HG03342 (cell line): ENCODE results near the gene BCAR3.

Source experiments
- ATAC-seq: cut with Tn5 transposase; IDR thresholded peaks from one replicate; pipeline ENCODE4 v1.9.1; 2021; ENCODE audit warnings: mild to moderate bottlenecking, moderate library complexity; ENCODE audit not compliant: unreplicated experiment

BCAR3 gene

DNA sequence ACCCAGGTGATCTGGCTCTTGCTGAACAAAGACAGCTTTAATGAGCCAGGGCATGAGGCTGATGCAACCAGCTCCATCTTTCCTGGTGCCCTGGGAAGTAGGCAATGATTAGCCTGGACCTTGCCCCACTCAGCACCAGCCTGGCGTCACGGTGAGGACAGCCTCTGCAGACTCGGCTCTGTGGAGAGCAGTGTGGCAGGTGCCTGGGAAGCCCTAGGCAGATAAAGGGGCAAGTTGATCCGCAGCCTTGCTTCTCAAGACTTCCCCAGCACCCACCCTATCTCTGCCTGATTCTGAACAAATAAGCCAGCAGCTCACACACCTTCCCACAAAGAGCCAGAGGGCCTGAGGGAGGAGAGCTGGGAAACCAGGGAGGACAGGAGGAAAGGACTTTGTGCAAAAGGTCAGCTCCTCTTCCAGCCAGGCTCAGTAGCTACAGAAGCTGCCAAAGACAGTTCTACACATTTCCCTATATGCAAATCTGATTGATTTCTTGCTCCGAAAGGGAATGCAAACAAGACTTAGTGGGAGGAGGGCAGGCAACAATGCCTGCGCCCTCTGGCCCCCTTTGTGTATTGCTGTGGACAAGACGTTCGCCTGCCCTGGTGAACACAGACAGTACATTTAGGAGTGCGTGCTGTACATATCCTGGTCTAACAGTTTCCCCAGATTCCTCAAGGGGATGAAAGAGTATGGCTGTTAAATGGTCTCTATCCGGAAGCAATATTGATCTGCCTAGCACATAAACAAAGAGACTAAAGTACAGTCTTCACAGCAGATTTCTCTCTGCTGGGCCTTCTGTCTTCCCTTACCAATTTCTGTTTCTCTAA is 63.8 kb downstream of the BCAR3 start:
- ATAC-seq = no peak

DNA sequence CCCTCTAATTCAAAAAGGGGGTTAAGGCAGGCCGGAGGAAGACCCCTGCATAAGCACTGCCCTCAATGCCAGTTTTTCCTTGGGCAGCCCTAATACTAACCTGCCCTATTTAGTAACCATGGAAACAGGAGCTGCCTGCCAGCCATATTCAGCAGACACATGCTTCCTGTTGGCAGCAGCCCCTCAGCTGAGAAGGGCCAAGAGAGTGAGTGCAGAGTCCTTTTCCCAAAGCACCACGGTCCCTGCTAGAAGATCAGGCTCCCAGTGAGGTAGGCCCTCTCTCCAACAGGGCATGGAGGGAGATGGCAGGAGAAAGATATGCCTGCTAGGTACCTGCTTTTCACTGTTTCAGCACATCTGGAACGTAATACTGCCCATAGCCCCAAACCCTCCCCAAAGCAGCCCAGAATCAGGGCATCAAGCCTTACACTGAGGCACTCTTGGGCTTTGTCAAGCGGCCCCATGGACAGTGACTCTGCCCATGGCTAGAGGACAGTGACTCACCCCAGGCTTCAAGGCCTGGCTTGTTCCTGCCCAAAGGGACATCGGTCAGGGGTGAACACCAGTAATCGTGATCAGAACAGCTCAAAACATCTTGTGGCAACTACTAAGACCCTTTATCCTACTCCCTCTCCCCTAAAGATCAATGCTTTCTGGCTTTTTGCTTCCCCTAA is 64.5 kb downstream of the BCAR3 start:
- ATAC-seq = no peak

DNA sequence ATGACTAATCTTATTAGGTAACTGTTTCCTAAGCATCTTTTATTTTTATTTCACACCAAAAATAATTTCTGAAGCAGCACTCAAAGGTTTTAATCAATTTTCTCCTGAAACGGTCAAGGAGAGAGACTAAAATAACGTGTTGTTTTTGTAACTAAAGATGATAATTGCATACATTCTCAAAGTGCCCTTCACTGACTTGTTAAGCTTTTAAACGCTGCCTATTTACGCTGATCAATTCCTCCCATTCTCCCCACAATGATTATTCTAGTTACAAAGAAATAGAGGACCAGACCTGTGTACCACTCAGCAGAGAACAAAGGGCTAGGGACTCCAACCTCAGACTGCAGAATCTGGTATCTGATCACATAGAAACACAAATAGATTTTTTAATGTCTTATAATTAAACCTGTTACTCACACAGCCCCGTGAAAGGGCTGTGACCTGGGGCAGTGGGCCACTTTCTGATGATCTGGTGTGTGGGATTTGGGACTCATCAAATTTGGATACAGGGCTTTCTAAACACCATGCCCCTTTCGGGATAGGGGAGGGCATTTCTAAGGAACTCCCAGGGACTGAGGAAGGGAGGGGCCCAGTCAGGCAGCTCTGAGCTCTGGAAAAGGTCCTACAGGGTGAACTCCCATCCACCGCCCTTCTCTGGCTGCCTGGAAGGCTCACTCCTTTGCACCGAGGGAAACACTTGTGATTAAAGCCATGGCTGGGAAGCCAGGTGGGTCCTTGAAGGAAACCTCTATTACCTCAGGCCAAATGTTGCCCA is 65.2 kb downstream of the BCAR3 start:
- ATAC-seq = no peak

DNA sequence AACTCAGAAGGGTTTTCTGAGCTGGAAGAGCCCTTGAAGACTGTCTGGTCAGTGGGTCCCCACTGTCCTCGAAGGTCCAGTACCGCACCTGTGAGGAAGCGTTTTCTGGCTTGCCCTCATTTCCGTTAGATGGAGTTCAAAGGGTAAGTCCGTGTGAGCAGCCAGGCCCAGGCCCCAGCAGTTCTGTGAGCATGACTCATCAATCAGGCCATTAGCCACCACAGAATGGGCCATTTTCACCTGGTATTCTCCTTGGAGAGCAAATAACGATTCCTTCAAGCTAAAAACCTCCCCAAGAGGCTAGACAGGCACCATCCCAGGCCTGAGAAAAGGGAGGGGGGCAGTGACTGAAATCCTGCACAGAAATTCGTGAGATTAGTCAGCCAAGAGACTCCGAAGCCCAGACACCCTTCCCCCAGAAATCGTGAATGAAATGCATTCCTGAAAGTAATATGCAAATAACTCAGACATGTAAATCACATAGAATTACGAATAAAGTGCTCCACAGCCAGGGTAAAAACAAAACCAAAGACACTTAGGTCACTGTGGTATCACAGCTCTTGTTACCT is 66.0 kb downstream of the BCAR3 start:
- ATAC-seq = peak; percentile 69

DNA sequence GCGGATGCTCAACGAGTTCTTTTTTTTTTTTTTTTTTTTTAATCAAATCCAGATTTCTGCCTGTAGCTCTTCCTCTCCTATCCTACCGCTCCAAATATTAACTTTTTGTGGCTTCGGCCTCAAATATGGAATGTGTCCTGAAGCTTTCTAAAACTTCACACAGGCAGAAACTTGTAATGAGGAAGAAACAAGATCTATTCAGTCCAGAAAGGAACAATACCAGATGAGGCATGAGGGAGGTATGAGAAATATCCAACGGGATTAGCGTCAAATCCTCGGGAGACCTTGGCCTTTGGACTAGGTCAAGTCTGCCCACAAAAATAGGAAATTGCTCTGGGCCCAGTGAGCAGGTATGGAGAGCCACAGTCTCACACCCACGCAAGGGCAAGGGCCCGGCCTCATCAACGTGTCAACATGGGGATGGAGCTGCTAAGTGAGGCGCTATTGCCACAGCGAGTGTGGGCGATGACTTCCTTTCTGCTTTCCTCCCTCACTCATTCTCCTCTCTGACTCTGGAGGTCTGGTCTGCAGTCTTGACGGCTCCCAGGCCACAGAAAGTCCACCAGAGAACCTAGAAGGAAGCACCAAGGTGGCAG is 66.6 kb downstream of the BCAR3 start:
- peak; percentile 38 for ATAC-seq

DNA sequence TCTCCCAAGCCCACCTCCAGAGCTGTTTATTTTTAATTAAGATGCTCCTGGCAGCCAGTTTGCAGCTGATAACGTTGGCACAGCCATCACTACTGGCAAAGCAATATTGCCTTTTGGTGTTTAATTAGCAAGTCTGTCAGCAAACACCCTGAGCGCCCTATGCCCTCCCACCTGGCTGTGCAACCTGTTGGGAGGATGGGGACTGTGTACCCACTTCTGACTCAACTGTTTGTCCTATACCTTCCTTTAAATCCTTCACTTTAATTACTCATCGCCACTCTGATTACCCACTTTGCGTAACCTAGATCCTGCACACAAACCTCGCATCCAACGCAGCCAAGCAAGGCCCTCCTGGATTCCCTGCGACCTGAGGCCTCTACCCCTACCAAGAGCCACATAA is 67.1 kb downstream of the BCAR3 start:
- ATAC-seq = no peak

DNA sequence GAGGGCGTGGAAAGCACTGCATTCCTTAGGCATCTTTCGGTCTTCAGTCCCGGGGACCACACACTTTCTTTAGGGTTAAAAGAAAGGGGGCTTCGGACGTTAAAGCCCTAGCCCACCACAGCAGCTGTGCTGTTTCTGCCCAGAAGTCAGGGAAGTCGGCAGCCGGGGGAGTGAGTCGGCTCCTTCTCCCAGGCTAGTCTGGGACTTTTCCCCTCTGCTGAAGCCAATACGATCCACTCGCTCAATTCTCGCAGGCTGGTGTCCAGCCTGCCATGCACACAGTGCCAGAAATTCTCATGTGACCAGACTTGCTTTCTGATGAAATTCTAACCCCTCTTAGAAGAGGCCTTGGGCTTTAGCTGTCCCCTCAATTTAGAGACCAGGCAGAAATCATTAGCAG is 67.7 kb downstream of the BCAR3 start:
- ATAC-seq = no peak

DNA sequence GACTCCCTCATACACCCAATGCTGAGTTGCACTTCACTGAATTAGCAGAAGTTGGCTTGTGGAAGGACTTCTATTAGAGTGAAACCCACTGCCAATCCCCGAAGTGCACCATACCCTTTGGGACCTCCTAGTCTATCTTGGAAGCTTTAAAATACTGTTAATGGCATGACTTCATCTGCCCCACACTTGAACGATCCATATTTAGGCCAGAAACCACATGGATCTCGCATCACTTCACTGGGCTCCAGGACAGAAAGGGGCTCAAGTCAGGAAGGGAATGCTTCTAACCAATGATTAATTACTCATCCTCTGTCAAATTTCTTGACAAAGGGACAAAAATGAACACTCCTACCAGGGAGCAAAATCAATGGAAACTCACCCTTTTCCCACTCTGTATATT is 69.1 kb downstream of the BCAR3 start:
- no peak for ATAC-seq

DNA sequence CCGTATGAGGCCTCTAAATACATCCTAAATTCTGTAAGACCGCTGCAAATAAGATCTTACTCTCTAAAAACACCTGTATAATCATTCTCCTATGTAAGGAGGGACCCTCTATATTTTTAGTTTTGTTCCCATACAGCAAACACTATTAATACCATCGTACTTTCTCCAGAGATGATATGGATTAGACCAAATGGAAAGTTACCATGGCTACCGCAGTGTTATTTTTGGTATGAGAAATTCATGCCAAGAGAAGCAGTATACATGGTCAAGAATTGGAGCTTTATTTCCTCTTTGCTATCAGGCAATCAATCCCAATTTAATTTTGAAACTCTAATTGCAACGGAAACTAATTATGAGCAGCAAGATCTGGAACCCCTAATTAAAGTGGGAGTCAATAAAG is 70.0 kb downstream of the BCAR3 start:
- ATAC-seq = no peak

DNA sequence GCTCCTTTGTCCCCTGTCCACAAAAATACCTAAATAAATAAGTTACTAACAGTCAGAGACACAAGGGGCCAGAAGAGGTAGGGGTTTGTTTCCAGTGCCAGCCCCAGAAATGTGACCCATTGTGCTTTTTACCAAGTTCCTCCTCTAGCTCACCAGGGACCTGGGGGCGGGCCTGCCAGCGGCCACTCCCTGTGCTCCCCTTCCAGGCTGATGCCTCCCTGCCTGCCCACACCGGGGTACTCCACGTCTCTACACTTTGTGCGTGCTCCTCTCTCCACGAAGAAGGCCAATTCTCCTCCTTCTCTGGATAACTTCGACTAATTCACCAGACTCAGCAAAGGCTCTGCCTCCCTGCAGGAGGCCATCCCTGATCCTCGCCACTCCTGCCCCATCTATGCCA is 72.1 kb downstream of the BCAR3 start:
- no peak for ATAC-seq

DNA sequence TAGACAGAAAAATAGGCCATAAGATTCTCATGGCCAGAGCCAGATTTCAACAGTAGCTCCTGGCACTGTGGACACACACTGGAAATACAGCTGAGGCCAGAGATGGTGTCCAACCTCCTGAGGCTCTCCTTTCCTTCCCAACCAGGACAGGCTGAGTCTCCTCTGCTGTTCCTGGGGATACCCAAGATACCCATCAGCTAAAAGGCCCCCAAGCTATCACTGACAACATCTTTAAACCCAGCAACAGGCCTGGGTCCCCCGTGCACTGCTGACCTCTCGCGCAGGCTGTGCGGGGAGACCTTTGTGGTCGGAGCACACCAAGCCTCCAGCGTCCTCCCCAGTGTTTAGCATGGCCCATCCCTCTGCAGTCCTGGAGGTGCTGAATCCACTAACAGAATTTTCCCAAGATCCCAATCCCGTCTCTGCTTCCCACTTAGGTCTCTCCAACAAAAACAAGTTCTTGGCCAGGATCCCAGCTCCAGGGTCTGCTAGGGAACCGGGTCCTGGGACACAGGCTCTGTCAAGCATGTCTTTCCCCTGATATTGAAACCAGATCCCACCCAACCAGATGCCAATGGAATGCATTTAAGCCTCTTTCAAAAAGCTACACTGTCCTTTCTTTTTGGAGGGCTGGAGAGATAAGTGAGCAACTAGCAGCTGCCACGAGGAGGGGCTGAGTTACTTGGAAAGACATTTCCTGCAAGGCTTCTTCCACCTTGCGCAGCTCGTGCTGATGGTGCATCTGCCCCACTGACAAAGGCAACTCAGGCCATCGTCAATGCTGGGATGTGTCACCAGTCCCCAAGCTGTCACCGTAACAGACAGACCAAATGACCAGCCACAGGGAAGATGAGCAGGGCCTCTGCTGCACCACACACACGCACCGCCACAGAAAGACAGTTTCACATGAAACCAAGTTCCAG is 73.2 kb downstream of the BCAR3 start:
- peak; percentile 14 for ATAC-seq

DNA sequence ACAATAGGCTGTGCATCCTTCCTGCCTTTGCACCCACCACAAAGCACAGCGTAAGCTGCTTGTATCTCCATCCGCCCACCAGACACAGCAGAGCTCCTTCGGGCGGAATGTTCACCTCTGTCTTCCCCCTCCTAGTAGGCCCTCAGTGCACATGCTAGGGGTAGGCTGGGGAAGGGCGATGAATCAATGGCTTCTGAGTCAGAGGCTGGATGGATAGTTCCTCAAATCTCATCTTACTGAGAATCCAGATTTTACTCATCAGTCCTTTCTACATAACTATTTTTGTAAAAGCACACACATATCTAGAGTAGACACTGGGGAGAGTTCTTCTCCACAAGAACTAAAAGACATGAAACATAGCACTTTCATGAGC is 73.8 kb downstream of the BCAR3 start:
- ATAC-seq = peak; percentile 93

DNA sequence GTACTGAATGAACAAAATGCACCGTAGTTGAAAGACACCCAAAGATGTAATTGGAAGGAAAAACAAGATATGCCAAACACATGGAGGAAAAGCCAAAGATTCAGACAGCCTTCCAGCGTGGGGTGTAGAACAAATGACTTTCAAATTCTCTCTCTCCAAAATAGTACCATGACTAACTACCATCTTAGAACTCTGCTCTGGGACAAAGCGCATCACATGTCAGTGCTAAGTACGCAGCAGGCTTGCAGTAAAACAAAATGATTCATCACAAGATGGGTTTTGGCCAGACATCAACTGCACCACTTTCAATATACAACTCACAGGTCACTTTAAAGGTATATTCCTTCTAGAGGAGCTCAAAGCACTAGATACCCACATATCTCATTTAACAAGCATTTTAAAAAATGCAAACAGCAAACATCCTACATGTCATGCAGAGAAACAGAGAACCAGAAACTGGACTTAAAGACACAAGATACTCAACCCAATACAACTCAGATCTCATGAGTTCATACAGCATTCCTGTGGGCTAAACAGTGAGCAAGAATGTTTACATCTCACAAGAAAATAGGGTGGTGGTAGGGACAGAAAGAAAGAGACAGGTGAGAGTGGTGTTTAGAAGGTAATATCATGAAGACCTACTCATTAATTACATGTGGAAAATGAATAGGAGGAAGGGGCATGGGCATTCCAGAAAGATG is 75.7 kb downstream of the BCAR3 start:
- ATAC-seq = no peak

DNA sequence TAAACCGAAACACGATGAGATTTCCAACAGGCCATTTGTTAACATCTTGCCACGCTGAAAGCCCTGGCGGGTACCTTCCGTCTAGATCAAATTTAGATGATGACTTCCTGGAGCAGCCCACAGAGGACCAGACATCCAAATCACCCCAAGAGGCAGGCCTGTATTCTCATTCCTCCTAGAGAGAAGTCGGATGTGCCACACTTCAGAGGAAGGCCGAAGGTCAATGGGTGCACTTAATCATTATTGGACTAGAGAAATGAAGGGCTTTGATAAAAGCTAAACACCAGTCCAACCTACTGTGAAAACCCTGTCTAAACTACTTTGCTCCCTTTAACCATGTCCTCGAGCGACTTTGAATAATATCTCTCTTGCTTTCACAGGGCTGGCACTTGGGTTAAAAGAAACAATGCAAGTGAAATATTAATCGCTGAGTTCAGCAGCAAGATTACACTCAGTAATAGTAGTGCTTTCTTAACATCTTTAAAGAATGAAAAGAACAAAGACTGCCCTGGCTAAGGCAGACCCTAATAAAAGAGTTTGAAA is 76.5 kb downstream of the BCAR3 start:
- no peak for ATAC-seq

DNA sequence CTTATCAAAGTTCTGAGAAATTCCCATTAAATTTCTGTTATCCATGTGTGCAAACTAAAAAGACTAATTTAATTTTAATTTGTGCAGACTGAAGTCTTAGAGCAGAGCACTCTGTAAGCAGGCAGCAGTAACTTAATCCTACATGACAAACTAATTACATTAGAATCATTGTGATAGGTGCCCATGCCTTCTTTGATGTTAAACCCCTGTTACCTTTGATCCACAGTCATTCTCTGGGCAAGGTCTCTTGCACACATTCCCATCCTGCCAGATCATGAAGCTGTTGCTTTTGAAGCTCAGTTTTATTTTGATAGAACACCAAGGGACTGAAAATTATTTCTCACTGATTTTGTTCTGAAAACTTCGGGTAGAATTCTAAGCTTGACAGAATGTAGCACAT is 77.2 kb downstream of the BCAR3 start:
- ATAC-seq = no peak

DNA sequence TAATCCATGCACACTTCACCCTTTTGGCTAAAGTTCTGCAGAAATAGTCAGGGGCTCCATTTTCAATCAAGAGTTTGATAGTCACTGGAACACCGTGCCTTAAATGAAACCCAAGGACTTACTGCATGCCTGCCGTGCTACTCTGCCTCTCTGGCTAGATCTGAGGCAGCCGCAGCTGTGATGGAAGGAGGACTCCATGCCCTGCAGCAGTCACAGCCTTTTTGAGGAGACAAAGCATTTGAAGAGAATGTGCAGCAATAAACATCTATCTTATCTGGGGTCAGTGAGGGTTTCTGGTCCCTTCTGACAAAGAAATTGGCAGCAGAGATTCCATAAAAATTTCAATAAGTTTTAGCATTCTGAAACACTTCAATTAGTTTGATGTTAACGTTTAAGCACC is 78.0 kb downstream of the BCAR3 start:
- no peak for ATAC-seq

DNA sequence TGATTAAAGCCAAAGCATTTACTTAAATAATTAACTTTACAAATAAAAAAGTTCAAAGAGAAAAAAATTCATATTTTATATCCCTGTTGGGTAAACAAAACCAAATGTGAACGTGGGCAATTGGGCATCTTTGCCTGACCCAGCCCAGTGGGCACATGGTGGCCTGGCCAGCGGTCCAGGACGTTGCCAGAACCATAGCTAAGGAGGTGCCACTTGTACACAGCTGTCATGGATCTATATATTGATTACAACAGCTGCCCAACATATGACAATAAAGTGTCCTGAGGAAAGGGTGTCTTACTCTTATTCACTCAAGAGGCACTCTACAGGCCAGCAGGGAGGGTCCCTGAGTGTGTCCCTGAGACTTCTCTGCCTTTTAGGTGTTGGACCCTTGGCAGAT is 78.5 kb downstream of the BCAR3 start:
- ATAC-seq = no peak

DNA sequence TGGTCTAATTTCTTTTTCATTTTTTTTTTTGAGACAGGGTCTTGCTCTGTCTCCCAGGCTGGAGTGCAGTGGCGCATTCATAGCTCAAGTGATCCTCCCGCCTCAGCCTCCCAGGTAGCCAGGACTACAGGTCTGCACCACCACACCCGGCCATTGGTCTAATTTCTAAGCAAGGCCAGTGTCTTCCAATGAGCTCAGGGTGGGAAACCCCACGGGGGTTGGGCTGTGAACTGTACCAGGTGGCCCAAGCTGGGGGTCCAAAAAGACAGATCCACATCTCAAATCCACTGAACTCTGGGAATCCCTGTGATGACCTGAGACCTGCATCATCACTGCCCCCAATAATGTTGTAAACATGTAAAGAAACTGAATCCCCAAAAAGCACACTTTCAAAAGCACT is 79.5 kb downstream of the BCAR3 start:
- no peak for ATAC-seq

DNA sequence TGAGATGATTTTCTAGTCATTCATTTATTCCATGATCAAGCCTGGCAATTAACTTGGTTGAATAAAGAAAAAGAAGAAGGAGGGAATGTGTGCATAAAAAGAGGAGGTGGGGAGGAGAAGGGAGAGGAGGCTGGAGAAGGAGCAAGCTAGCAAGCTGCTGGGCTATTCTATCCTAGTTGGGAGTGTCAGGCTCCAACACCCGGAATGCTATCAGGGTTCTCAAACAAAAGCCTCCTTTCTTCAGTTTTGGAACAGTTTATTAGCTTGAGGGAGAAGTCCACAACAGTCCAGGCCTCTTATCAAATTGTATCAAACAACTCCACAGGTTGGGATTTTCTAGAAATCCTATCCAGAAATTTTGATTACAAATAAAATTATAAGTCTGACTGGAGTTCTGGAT is 80.0 kb downstream of the BCAR3 start:
- no peak for ATAC-seq
